NCI-H2196 (cell line): Measurements from ENCODE around the gene ZBTB24.

Experiments
- DNase-seq: peaks from one replicate; lab custom pipeline; 2025; ENCODE audit not compliant: unreplicated experiment; lab: John Stamatoyannopoulos, UW

ZBTB24 gene

DNA sequence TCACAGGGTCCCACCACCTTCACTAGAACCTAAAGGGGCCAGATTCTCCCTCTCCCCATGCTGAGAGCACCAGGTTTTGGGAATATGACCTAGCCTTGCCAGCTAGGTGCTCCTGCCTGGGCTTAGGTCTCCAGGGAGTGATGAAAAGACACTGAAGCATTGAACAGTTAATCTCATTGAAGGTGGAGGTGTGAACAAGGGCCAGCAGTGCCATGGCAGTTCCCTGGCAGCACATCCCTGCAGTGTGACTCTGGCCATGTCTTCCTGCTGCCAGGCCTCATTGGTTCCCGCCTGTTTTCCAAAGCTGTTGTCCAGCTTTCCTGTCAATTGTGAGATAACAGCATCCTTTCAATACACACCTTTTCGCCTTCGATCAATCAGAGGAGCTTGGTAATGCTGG lies 53.5 kb downstream of the ZBTB24 start:
- DNase-seq = no peak

DNA sequence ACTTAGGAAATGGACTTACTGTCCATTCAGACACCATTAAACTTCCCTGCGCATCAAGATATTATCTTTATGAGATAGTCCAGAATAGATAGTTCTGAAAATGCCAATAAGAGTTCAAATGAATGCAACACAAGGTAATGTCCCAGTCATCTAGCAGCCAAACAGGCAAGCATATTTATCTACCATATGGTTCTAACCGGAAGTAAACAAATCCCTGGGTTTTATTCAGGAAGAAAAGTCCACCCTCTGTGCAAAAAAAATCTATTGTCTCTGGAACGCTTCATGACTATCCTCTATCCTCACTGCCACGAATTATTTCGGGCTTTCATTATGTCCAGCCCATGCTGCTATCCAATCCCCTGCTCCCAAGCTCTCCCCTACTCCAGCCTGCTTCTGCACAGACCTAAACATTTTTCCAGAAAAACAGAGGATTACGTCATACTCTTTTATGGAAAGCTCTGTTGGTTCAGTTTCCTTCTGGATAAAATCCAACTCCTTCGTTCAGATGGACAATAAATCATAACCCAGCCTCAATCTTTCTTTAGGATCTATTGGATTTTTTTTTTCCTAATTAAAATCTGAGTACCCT lies 54.0 kb downstream of the ZBTB24 start:
- DNase-seq = no peak

DNA sequence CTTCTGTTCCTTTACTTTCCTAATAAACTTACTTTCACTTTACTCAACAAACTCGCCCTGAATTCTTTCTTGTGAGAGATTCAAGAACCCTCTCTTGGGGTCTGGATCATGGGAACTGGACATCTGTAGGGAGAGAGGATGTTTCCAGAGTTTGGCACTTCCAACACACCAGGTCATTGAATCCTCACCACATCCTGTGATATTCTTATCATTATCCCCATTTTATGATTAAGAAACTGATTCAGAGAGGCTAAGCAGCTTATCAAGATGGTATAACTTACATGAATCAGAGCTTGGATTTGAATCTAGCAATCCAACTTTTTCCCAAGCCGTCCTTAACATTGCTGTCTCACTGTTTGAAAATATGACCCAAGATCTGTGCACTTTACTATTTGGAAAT lies 58.1 kb downstream of the ZBTB24 start:
- no peak for DNase-seq

DNA sequence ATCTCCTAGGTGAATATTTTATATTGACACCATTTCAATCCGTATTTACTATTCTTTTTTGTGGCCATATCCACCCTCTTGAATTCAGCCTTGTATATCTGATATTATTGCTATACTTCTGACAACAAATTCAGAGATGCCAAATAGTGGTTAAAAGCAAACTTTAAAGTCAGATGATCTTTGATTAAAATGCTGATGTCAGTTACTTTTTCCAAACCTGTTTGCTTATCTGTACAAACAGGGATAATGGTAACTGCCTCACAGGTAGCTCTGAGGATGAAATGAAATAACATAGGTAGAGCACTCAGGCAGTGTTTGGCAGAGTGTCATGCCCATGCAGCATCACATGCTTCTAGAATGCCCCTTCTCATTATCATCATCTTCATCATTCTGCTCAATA lies 61.8 kb downstream of the ZBTB24 start:
- DNase-seq = no peak

DNA sequence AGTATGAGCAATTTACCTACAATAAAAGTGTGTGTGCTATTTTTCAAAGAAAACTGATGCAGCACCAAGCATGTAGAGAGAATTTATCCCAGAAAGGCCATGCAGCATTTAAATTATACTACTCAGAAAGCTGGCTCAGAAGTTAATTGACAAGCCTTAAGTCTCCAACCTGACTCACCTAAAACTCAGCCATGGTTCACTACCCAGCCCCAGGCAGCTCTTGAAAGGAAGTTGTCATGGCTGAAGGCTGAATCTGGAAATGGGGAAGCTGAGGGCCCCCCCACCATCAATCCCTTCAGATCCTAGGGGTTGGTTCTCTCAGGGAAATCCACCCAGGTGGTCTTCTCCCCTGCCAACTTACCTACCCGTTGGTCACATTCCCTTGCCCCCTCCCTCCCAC lies 62.3 kb downstream of the ZBTB24 start:
- no peak for DNase-seq

DNA sequence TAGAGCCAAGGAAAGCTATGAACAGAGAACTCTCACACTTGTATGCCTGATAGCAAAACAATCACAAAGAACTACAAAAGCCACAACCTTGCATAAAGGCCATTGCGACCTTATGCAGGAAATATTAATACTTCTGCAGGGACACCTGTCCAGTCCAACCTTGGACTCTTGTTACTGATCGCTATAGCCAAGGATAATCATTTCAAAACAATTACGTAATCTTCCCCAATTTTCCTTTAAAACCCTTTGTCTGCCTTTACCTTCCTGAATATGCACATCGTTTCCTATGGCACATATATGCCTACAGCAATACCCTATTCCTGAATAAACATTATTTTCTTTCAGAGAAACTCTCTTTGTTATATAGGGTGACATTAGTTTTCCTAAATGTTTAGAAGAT lies 65.4 kb downstream of the ZBTB24 start:
- DNase-seq = no peak
